Stimulated activated CD8-positive, alpha-beta memory T cell treated with anti-CD3 and anti-CD28 coated beads, Interleukin-7, amount 100 ng/mL, for 4 hours (primary cell): ENCODE measurements around the gene SLC29A1.
"Not testable (repeated sequence)": the region's sequence is repeated elsewhere in the genome, so short reads cannot be mapped to it uniquely, and the experiment has no call there.

Experiments used
- DNase-seq, 2 donors: peaks; one replicate each; pipeline ENCODE4 v3.0.0-alpha.2; 2020; ENCODE audit warnings: low read depth in 2 of 2

The SLC29A1 gene

DNA sequence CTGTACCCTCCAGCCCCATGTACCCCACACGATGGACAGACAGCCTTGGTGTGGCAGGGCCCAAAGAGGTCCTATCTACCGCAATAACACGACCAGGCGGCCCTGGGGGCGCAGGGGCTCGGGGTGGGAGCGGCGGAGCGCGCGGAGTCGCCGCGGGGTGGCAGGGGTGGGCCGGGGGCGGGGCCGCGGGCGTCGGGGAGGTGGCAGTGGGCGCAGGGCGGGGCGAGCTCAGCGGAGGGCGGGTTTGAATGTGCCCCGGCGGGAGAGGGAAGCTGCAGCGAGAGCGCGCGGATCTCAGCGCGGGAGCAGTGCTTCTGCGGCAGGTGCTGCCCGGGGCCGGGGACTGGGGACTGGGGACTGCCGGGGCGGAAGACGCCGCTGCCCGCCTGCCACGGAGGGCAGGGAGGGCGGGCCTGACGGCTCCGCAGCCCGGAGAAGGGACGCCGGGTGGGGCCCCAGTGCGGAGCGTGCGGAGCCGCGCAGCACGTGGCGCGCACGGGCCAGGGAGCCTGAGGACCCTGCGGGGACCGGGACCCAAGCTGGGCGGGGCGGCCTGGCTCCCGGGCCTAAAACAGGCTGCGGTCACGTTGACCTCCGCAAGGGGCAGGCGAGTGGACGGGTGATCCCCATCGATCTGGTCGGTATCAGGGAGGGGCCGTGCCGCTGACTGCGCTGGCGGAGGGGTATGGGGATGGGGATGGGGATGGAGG is at the start of gene SLC29A1:
SLC29A1 (plus strand) TSS at position 277 of the 710 bp plus-strand sequence. CDS start 3,719 bp downstream, outside the sequence.
- peak; percentile 69 to 80 for DNase-seq

DNA sequence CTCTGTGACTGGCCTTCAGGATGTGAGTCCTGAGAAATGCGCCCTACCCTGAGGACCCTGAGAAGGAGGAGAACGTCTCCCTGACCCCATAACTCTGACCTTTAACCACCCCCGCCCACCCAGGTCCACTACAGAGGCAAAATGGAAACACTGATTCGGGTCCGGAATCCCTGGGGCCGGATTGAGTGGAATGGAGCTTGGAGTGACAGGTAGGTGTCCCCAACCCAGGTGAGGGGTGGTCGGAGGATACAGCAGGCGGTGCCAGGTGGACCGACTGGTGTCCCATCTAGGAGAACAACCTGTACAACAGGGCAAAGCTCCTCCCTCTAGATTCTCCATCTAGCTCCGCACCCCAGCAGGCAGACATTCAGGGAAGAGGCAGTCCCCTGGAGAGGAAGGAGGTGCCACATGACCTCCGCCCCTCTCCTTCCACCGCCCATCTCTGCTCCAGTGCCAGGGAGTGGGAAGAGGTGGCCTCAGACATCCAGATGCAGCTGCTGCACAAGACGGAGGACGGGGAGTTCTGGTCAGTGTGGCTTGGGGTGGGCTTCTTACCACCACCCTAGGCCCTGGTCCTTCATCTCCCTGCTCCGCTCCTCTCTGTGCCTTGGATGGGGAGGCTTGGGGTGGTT is 47.1 kb upstream of the SLC29A1 start:
- DNase-seq: no peak

DNA sequence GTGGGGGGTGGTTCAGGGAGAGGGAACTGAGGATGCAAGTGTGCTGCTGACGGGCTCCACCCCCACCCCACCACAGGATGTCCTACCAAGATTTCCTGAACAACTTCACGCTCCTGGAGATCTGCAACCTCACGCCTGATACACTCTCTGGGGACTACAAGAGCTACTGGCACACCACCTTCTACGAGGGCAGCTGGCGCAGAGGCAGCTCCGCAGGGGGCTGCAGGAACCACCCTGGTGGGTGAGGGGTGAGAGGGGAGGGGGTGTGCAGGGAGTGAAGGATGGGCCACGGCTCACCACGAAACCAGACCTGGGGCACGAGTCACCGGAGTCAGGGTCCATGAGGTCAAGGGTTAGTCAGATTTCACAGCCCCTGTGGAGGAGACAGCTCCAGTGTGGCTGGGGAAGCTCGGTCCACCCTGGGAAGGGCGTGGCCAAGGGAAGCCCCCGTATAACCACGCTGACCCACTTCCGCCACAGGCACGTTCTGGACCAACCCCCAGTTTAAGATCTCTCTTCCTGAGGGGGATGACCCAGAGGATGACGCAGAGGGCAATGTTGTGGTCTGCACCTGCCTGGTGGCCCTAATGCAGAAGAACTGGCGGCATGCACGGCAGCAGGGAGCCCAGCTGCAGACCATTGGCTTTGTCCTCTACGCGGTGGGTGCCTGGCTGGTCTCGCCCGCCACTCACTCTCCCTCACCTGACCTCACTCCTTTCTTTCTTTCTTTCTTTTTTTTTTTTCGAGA is 46.5 kb upstream of the SLC29A1 start:
- peak; percentile 3 to 24 for DNase-seq

- no peak for DNase-seq
These were observed 45.5 kb upstream of the SLC29A1 start for GRCh38 chr6:44177691-44178423.

GRCh38 chr6:44178424-44179071 is 44.8 kb upstream of the SLC29A1 start:
- no peak for DNase-seq

DNA sequence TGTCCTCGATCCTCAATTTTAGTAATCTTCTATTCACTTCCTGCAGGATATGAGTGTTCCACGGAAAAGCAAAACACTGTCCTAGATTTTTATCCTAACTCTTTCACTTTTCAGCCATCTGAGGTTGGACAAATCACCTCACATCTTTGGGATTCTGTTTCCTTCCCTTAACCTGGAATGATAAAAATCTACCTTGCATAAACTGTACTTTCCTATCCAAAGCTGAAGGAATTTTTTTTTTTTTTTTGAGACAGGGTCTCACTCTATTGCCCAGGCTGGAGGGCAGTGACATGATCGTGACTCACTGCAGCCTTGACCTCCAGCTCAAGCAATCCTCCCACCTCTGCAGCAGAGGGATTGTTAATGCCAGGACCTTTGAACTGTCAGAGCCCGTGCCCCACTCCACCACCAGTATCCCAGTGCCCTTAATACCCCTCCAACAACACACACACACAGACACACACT is 44.3 kb upstream of the SLC29A1 start:
- no peak for DNase-seq

DNA sequence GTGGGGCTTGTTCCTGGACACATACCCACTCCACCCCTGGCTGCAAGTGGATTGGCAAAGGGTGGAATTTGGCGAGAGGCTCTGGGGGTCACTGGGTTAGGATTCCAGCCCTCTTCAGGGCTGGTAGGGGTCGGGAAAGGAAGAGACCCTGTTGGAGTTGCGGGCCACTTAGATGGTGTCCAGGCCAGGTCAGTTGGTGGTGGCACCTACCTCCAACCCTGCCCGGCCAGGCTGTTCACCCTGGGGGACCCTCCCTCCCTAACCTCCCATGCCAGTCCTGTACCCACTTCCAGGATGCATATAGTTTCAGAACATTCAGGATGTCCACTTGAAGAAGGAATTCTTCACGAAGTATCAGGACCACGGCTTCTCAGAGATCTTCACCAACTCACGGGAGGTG is 43.7 kb upstream of the SLC29A1 start:
- DNase-seq: no peak

DNA sequence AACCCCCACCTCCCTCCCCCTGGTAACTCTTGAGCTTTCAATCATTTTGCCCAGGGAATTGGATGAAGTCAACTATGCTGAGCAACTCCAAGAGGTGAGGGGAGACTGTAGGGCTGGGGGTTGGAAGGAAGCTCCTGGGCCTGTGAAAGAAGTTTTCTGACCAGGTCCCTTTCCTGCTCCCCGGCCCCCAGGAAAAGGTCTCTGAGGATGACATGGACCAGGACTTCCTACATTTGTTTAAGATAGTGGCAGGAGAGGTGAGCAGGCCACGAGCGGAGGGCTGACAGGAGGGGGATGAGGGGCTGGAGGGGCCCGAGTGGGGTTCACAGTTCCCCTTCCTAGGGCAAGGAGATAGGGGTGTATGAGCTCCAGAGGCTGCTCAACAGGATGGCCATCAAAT is 43.0 kb upstream of the SLC29A1 start:
- no peak for DNase-seq

- DNase-seq: no peak
These were observed 42.5 kb upstream of the SLC29A1 start for GRCh38 chr6:44180886-44181285.

DNA sequence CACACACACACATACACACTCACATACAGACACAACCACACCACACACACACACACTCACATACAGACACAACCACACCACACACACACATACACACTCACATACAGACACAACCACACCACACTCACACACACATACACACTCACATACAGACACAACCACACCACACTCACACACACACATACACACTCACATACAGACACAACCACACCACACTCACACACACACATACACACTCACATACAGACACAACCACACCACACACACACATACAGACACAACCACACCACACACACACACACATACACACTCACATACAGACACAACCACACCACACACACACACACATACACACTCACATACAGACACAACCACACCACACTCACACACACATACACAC is 41.6 kb upstream of the SLC29A1 start:
- DNase-seq: not testable (repeated sequence)

DNA sequence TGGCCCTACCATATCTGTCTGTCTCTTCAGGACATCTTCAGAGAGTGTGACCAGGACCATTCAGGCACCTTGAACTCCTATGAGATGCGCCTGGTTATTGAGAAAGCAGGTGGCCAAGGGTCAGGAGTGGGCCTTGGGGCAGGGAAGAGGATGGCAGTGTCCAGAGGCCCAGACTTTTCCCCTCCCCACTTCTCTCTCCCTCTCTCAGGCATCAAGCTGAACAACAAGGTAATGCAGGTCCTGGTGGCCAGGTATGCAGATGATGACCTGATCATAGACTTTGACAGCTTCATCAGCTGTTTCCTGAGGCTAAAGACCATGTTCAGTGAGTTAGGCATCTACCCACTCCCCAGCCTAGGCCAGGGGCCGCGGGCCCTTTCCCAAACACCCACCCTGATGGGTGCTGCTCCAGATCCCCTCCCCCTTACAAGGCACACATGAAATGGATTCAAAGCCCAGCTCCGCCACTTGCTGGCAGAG is 40.4 kb upstream of the SLC29A1 start:
- DNase-seq: no peak

DNA sequence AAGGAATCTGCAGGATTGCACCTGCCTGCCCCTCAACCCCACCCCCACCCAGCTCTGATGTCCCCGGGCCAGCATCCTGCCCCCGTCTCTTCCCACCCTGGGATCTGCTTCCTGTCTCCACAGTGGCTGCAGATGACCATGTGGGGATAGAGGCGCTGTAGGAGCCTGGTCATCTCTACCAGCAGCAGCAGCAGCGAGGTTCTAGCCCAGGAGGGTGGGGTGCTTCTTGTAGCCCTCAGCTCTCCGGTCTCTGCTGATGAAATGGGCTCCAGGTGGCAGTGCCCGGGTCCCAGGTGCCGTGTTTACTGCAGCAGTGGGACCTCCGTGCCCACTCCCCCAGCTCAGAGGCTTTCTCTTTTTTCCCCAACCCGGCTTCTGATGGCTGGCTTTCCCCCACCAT is 39.6 kb upstream of the SLC29A1 start:
- no peak for DNase-seq

DNA sequence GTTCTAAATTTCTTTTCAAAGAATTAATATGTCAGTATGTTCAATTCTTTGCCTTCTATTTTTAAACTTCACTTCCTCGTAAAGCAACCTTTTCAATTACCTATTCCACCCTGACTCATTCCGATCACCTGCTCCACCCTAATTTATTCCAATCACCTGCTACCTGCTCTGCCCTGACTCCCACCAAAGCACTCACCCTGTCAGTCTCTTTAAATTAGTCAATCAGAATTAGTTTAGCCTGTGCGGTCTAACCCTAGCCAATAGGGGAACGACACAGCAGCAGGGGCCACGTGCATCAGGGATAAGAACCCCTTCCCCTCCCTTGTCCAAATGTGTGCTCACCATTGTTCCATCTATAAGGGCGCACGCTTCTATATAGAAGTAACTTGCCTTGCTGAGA is 38.0 kb upstream of the SLC29A1 start:
- DNase-seq: not testable (repeated sequence)

- no peak for DNase-seq
These were observed 37.3 kb upstream of the SLC29A1 start for GRCh38 chr6:44185953-44186634.

GRCh38 chr6:44186635-44187025 is 36.8 kb upstream of the SLC29A1 start:
- DNase-seq: no peak

DNA sequence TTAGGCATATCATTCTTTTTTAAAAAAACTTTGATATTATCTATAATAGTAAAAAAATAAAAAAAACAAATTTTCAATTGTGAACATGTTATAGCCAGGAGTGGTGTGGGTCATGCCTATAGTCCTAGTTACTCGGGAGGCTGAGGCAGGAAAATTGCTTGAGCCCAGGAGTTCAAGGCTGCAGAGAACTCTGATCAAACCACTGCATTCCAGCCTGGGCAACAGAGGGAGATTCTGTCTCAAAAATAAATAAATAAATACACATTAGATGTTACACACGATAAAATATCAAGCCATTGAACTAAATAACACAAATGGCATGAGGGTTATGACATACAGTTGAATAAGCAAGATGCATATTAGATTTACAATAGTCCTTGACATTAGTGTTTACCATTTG is 34.6 kb upstream of the SLC29A1 start:
- DNase-seq: no peak

DNA sequence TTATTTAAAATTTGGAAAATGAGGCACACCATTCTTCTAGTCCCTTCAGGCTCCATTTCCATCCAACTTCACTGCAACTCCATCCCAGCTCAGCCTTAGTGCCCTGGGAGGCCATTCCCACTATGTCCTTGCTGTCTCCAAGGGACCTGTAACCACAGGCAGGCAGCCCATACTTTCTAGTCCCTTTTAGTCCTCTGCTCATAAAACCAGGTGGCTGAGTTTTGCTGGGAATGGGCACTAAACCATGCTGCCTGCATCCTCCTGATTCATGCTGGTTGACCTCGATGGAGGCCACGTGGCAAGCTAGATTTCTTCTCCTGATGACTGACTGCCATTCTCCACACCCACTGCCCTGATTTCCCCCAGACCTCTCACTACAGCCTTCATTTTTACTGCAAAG is 34.1 kb upstream of the SLC29A1 start:
- DNase-seq: no peak

DNA sequence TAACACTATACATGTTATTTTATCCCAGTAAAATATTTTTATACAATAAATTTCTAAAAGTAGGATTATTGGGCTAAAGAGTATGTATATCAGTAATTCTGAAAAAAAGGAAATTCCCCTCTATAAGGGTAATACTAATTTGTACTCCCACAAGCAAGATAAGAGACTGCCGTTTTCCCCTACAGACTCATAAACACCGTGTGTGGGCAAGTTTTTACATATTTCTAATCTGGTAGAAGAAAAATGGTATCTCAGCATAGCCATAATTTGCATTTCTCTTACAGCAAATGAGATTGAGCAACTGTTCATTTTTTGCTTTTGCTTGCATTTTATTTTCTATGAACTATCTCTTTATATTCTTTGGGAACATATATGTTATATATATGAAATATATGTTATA is 32.7 kb upstream of the SLC29A1 start:
- DNase-seq: no peak

- no peak for DNase-seq
These were observed 30.9 kb upstream of the SLC29A1 start for GRCh38 chr6:44192428-44193041.

- DNase-seq: no peak
These were observed 30.0 kb upstream of the SLC29A1 start for GRCh38 chr6:44193307-44193910.
